Esophagus squamous epithelium (tissue), 4 donors: ENCODE data around the gene PTPRT.

ENCODE experiments used
- POLR2A ChIP-seq, 4 donors: fragments of 450-650 bp; IDR thresholded peaks; one replicate each; pipeline ENCODE4 v1.6.1; 2017; ENCODE audit warnings: antibody characterized with exemption in 4 of 4, mild to moderate bottlenecking in 4 of 4, moderate library complexity in 3 of 4
- TF ChIP-seq, protein P1 (sequence below), 6 experiments: fragments of 450-650 bp in 4 of 6; fragments of 200-600 bp in 2 of 6; sonication (generic) in 2 of 6; IDR thresholded peaks; one replicate each; pipeline ENCODE4 v1.5.1; 2016 to 2019; ENCODE audit warnings: antibody characterized with exemption in 6 of 6, mild to moderate bottlenecking in 4 of 6, moderate library complexity in 4 of 6

DNA sequence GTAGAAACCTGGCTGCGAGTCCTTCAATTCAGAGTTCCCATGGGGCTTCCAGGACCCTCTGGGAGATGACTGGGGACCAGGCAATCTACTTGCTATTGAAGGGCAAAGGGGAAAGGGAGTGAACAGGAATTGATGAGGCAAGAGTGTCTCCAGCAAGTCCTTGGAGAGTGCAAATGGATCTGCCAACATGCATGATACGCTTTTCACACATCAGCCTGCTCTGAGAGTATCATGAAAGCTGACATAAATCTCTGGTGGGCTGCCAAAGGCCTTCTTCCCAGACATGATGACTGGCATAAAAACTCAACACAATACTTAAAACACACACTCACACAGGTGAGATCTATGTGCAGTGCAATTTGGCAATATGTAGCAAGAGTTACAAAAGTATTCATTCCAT lies 759.1 kb downstream of the PTPRT start:
- TF ChIP-seq, protein P1, sequence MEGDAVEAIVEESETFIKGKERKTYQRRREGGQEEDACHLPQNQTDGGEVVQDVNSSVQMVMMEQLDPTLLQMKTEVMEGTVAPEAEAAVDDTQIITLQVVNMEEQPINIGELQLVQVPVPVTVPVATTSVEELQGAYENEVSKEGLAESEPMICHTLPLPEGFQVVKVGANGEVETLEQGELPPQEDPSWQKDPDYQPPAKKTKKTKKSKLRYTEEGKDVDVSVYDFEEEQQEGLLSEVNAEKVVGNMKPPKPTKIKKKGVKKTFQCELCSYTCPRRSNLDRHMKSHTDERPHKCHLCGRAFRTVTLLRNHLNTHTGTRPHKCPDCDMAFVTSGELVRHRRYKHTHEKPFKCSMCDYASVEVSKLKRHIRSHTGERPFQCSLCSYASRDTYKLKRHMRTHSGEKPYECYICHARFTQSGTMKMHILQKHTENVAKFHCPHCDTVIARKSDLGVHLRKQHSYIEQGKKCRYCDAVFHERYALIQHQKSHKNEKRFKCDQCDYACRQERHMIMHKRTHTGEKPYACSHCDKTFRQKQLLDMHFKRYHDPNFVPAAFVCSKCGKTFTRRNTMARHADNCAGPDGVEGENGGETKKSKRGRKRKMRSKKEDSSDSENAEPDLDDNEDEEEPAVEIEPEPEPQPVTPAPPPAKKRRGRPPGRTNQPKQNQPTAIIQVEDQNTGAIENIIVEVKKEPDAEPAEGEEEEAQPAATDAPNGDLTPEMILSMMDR (IDR thresholded peaks at IDR 0.05) = no peak
- no peak for TF ChIP-seq POLR2A (IDR thresholded peaks at IDR 0.05)
